SHP77 treated with DMSO at 0.1 percent for 48 hours (cell line): ENCODE measurements around the gene ZNF827.

Source experiments
- DNase-seq: peaks from one replicate; lab custom pipeline; 2025; lab: John Stamatoyannopoulos, UW

ZNF827 gene

DNA sequence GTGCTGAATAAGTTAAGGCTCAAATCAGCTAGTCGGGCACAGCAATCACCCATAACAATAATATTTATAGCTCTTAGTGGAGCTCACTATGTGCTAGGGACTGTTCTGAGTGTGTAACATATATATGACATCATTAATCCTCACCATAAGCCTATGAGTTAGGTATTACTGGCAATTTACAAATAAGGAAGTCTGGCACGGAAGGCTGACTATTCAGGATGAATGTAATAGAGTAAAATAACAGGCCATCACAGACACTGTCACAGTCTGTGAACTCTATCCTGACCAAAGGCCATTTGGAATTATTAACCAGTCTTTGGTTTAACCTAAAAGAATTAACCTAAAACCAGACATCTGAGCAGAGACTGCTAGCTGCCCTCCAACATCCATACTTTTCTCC lies 139.4 kb downstream of the ZNF827 start:
- no peak for DNase-seq

DNA sequence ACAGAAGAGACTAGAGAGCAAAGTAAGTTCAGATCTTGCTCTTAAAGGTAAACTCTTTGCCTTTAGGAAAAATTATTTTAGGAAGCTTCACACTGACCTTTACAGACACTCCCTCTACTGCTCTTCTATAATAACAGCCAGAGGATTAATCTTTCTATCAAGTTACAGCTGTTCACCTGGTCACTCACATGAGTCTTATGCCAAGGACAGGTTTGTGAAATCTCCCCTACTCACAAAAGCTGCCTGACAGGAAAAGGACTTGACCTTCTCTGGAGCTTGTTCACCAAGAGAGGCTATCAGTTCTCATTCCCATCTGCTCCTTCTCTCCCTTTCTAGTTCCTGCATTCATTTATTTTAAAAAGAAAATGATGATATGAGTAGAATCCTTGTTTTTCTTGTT lies 141.3 kb downstream of the ZNF827 start:
- no peak for DNase-seq

DNA sequence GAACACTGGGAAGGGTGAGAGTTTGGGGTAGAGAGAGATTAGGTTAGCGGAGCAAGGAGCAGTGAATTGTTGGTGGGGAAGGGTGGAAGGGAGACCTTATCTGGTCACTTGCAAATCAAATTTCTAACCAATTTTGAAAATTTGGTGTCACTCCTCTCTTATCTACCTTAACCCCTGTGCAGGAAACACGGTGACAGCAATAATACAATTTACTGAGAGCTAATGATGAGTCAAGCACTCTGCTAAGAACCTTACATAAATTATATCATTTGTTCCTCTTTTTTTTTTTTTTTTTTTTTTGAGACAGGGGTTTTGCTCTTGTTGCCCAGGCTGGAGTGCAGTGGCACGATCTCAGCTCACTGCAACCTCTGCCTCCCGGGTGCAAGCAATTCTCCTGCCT lies 142.3 kb downstream of the ZNF827 start:
- no peak for DNase-seq

DNA sequence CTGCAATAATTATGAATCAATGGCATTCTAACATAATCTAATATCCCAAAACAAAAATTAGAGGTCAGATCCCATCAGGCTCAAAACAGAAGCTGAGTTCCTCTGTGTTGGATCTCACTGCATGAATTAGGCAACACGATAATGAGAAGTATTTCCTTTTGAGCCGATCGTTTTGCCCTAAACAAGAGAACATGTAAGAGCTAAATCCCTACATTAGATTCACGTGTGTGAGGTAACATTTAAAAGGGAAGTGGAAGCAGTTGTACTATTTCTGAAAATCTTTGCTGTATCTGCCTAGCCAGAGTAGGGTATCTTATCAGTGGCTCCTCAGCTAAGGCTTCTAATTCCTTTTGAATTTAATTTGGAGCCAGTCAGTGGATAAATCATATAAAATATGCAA lies 143.1 kb downstream of the ZNF827 start:
- no peak for DNase-seq

DNA sequence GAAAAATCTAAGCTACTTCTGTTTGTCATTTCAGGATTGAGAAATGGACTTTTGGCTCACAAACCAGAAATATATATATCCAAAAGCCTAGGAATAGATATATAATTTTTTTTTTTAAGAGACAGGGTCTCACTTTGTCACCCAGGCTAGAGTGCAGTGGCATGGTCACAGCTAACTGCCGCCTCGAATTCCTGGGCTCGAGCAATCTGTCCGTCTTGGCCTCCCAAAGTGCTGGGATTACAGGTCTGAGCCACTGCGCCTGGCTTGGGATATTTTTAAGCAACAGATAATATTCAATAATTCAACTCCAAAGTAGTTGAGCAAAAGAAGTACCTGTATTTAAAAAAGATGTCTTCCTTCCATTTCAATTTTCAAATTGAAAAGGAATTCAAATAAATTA lies 146.2 kb downstream of the ZNF827 start:
- no peak for DNase-seq

- no peak for DNase-seq
These were observed 146.6 kb downstream of the ZNF827 start for GRCh38 chr4:145791988-145792387.

- no peak for DNase-seq
These were observed 149.9 kb downstream of the ZNF827 start for GRCh38 chr4:145788755-145789154.

GRCh38 chr4:145786830-145787229 lies 151.8 kb downstream of the ZNF827 start:
- no peak for DNase-seq

GRCh38 chr4:145786261-145786660 lies 152.4 kb downstream of the ZNF827 start:
- no peak for DNase-seq

- DNase-seq: no peak
These were observed 153.1 kb downstream of the ZNF827 start for GRCh38 chr4:145785391-145786008.

GRCh38 chr4:145784036-145784435 lies 154.6 kb downstream of the ZNF827 start:
- no peak for DNase-seq

DNA sequence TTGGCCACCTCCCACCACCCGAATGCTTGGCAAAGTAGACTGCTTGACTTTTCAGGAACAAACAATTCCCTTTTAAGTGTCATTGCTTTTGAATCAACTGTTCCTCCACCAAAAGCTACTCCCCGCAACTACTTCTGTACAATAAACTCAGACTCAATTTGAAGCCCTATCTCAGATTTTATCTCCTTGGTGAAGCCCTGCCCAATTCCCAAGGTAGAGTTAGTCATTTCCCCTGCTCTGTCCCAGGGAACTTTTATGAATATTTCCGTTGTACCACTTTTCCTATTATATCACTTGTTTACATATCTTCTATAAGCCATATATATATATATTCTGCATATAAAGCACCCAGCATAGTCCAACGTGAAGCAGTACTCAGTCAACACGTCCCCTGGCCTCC lies 155.9 kb downstream of the ZNF827 start:
- no peak for DNase-seq

GRCh38 chr4:145781351-145781750 lies 157.3 kb downstream of the ZNF827 start:
- DNase-seq: no peak

- no peak for DNase-seq
These were observed 159.3 kb downstream of the ZNF827 start for GRCh38 chr4:145779319-145779801.

DNA sequence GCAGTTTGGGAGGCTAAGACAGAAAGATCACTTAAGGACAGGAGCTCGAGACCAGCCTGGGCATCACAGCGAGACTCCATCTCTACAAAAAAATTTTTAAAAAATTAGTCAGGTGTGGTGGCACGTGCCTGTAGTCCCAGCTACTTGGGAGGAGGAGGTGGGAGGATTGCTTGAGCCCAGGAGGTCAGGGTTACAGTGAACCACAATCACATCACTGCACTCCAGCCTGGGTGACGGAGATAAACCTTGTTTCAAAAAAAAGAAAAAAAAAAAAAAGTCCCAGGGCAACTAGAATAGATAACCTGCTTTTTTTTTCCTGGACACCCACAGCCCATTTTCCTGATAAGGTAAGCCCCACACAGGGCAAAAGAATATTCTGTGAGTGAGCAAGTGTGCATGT lies 162.4 kb downstream of the ZNF827 start:
- DNase-seq: no peak

GRCh38 chr4:145775406-145775805 lies 163.2 kb downstream of the ZNF827 start:
- DNase-seq: no peak

GRCh38 chr4:145774473-145774872 lies 164.2 kb downstream of the ZNF827 start:
- DNase-seq: no peak

DNA sequence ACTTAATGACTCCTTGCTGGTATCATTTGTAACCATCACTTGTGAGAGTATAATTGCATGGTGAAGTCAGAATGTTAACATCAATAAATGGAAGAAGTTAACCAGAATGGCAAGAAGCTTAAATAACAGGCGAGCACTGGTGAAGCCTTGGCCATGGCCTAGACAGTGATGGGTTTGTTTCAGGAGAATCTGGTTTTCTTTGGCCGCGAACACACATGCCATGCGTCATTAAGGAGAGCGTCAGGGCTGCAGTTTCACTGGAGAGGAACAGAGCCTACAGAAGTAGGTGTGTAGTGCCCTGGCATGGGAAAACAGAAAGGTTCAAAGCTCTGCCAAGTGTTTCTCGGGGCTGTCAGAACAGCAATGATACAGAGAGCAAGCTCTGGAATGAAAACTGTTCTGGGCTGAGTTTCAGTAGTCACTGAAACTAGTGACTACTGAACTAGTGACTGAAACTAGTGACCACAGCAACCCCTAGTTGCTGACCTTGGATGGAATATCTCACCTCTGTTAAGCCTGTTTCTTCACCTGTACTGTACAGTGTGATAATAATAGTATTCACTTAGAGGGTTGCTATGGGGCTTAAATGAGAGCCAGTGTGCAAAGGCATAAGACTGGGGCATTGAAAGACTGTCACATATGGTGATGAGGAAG lies 164.9 kb downstream of the ZNF827 start:
- DNase-seq: no peak

DNA sequence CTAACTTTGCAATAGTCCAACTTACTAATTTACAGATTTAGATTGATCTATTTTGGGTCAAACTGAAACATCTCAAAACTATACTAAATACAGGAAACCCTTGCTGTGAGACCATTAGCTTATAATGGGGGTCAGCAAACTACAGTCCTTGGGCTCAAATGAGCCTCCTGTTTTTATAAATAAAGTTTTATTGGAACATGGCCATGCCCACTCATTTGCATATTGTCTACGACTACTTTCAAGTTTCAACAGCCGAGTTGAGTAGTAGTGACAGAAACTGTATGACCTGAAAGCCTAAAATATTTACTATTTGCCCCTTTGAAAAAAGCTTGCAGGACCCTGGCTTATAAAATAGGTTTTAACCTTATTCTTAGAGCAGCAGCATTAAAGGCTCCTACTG lies 166.3 kb downstream of the ZNF827 start:
- DNase-seq: no peak

GRCh38 chr4:145770124-145770523 lies 168.5 kb downstream of the ZNF827 start:
- DNase-seq: no peak

DNA sequence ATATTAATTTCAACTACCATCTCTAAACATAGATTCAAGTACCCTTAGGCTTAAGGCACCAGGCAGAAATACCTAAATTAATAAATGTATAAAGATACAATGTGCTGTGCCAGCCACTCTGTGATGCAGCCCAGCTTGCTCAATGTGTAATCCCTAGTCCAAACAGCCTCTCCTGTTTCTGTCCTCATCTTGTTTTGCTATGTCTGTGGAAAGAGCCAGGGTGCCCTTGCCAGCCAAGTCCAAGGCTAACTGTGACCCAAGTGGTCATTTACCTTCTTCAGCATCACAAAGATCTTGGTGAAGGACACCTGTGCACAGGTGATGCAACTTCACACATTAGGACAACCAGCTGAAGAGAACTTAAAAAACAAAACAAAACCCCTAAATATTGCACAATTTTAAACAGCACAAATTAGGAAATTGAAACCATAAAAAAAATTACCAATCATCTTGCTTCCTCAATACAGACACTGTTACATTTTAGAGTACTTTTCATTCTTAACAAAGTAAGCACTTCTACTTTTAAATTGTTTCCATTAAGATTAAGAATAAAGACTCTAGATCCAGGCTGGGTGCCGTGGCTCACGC lies 169.1 kb downstream of the ZNF827 start:
- DNase-seq: no peak

DNA sequence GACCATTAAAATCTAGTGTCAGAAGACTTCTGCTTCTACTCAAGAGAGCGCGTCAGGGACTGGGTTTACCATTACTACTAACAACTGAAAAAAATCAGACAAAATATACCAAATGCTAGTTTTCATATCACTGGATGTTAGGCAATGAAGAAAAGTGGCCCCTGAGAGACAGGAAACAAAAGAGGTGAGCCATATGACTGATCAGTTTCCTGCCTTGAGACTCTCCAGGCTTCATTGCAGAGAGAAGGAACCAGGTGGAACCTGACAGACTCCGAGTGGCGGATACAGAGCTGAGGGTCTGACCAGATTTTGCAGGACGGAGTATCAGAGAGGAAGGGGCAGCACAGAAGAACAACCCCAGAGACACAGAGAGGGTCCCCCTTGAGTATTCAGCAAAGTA lies 172.3 kb downstream of the ZNF827 start:
- no peak for DNase-seq

DNA sequence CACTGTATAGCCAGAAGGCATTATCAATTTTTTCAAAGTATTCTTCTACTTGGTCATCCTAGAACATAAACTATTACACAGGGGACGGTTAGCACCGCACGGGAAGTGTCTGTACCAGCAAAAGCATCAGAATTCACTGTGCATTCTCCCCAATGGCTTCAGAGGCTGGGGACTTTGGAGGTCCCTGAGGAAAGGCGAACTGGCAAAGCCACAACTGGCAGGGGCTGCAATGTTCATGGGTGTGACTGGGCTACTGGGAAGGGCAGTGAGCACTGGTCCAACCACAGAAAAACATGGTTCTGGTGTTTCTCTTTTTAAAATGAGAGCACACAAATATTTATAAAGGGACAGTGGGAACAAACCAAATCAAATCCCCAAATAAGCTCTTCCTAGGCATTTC lies 175.2 kb downstream of the ZNF827 start:
- DNase-seq: no peak

DNA sequence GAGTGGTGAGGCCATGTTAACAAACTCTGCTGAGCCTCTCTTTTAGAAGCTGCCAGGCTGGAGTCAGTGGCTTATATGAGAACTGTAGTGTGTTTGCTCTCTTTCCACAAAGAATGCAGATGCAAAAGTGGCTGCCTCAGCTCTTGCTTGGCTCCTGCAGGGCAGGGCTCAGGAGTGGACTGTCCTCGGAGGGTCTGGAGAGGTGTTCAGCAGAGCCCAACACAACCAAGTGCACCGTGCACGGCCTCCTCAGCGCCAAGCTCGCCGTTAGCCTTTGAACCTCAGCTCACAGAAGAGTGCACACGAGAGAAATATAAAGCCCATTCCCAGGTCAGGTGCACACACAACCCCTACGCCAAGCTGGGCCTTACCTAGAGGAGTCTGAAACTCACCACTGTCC lies 175.9 kb downstream of the ZNF827 start:
- DNase-seq: no peak
